SIG-M5 (cell line): ENCODE data around the gene PLPP3.

Experiments
- DNase-seq: peaks from one replicate; lab custom pipeline; 2025; lab: John Stamatoyannopoulos, UW

Gene PLPP3

DNA sequence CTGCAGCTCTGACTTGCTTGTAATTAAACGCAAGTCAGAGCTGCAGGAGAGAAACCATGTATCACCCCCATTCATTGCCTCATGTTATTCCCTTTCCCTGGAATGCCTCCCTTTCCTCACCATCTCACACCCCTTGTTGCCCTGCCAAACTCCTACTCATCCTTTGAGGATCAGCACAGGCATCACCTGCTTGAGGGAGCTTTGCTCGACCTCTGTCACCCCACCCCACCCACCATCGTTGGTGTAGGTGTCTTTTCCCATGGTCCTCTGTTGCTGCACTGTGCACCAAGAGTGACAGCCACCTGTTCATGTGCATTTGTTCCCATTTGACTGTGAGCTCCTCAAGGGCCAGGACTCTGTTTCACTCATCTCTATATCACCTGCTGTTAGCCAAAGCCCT lies 117.2 kb downstream of the PLPP3 start:
- DNase-seq: no peak

DNA sequence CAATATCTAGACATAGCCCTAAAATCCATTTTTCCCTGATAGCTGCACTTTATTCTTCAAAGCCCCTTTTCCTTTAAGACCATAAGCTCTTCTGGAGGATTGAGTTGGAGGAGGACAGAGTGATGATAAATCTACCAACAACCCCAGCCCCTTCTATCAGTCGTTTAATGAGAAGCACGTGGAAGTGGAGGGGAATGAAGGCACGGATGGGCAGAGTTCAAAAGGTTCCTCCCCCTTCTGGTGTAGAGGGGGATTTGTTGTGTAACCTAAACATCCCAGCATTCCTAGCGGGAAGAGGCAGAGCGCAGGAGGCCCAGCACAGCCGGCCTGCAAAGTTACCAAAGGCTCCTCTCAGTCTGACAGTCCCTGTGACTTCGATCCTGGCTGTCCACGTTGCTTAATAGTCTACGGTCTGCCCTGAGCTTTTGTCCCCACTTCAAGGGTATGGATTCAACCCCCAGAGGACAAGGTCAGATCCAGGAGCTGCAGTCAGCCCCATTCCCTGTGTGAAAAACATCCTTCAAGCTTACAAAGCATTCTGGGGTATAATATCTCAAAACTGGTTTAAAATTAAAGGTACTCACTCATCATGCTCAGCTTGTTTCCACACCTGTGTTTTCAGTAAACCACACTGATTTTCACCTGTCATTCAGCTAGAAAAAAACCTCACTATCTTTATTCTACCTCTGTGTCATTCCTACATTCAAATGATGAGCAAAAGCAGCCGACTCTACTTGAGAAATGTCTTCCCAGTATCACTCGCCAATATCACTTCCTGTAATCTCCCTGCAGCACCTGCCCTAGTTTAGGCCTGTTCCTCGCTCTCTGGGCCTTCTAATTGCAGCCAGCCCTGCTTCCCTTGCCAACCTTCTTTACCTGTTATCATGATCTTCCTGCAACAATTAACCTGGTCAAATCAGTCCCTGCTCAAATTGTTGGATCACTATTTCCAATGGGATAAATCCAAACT lies 117.9 kb downstream of the PLPP3 start:
- DNase-seq: no peak

GRCh38 chr1:56459260-56459659 lies 120.1 kb downstream of the PLPP3 start:
- DNase-seq: no peak

DNA sequence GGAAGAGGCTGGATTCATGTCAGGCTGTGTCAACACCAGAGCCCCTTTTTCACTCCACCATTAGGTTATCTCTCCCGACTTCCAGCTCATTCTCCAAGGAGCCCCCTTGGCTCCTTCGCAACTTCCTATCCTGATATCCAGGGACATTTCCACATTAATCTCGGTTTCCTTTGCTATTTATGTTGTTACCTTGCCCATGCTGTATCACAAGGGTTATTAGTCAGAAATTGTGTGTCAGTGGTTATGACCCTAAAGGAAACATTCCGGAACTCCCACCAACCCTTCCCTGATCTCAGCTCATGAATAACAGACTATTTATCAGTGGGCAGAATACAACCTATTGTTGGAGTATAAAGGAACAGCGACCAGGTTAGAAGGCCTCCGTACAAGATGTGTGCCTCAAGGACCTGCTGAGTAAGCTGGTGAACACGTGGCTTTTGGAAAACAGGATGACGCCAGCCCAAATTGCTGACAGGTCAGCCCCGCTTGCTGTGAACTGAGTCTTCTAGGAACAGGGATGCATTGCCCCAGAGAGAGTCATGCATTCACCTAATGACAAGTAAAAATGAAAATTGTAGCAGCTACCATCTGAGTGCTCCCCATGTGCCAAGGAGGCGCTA lies 121.5 kb downstream of the PLPP3 start:
- no peak for DNase-seq

DNA sequence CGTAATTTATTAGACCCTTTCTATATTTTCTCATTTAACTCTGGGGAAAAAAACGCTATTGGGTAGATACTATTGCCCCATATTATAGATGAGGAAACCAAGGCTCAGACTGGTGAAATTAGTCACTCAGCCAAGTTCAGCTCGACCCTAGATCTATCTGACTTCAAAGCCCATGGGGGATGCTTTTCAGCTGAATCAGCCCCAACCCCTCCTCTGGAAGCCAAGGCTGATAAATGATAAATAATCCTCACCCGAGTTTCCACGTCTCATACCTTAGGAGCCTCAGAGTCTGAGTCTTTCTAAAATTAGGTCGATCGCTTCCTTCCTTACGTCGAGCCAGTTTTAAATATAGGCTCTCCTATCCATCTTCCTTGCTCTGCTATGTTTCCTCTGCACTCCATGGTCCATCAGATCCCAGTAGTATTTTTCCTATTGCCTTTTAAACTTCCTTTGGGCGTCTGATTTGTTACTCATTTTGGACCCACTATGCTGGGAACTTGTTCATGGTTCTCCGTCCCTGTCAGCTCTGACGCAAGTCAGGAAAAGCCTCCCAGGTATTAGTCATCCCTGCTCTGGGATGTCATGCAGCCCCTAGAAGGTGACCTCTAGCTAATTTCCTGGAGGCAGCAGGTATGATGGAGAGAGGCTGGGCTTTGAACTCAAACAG lies 122.8 kb downstream of the PLPP3 start:
- DNase-seq: no peak

DNA sequence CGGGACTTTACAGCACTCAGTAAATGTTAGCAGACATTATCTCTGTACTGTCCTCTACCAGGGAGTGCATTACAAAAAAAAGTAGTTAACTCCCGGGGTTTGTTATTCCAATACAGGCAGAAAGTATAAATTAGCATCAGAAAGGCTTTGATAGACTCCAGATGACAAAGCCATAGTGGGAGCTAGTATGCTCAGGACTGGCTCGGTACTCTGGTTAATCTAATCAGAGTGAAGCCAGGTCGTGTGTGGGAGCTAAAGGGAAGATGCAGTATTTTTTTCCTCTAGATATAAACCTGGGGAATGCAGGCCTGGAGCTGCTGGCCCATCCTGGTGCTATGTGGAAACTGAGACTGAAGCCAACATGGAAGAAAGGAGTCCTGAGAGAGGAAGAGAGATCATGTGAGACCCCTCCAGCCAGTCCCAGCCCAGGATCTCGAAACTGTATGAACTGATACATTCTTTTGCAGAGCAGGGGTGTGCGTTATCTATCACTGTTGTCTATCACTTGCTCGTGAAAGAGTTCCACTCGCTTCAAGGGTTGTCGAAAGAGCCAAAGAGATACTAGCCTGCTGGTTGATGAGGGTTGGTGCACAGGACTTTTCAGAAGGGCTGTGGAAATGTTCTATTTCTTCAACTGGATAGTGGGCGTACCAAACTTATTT lies 125.8 kb downstream of the PLPP3 start:
- no peak for DNase-seq

DNA sequence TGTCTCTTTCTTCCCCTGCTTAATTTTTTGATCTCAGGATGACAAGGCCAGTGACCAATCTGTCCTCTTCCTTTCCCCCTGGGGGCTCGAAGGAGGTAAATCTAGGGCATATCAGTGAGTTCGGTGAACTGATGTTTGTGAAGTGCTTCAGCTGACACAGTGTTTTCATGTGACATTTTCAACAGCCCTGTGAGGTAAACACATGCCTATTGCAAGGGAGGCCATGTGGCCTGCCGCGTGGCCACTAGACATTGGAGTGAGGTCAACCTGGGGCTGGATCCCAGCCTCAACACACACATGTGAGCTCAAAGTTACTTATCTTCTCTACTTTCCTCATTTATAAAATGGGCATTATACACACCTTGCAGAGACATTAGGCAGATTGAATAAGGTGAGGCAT lies 126.3 kb downstream of the PLPP3 start:
- DNase-seq: no peak

DNA sequence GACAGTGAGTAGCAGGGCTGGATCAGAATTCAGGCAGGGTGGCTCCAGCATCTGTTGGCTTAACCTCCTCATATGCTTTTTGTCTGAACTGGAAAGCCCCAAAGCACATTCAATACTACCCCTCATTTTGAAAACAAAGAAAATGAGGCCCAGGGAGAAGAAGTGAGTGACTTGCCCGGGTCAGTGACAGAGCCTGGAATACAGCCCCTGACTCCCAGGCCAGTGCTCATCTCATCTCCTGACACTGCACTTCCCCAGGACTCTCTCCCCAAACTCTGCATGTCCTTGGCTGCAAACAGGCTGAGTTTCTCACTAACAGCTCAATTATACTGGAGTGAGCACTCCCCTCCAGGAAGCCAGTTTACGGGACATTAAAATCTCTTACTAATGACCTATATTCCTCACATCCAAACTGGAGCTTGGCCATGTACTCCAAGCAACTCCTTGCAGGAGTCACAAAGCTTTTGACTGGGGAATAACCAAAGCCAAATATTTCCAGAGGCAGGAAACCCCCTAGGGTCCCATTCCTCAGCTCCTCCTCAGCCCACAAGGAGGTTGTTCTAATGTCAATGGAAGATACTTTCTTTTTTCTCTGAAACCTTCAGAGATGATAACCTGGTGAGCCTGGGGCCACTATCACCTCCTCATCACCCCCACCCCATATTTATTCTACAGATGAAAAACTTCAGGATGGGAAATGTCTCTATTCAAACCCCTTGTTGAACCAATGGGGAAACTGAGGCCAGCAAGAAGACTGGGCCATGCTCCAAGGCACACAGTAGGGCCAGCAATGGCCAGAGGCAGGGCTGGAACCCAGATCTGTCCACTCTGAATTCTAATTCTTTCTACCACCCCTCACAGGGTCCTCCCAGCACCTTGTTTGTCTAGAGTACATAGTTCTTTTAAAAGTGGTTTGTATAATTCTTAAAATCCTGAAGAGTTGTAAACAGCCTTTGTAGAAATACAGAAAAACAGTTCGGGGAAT lies 127.0 kb downstream of the PLPP3 start:
- DNase-seq: no peak

DNA sequence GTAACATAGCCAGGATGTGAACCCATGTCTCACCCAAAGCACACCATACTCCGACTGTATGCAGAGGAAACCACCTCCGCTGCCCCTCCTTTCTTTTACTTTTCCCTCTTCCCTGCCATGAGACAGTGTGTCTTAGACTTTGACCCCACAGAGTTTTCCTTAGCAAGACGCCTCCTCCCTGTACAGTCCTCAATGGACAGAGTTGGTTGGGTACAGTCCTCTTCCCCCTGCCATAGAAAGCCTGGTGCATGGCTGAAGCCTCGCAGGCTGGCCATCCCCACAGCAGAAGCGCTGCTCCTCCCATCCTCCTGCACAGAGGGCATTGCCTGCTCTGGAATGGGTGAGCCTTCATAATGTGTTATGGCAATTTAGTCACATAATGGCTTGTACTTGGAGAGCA lies 127.9 kb downstream of the PLPP3 start:
- DNase-seq: no peak

DNA sequence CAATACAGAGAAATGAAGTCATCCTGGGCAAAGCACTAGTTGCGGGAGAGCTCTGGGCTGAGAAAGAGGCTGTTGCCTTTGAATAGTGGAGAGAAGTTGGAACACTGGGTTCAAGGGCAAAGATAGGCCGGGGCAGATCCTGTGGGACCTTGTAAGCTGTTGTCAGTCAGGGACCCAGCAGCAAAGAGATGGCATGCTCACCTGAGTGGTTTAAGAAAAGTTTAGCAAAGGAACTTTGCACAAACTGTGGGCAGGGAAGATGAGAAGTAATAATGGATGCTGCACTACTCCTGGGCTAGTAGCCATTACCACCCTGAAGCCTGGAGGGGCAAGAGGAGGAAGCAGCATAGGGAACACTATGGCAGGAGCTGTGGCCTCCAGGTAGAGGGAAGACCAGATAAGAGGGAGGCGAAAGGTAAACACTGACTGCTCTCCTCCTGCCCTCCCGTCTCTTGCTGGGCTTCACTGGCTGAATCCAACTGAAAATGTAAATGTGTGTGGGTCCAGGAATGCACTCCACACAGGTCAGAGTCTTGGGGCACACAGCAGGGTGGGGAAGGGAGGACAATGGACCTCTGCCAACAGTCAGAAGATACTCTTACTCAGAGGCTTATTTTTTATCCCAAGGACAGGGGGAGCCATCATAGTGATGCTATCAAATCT lies 129.2 kb downstream of the PLPP3 start:
- no peak for DNase-seq

GRCh38 chr1:56448529-56449300 lies 130.6 kb downstream of the PLPP3 start:
- no peak for DNase-seq

DNA sequence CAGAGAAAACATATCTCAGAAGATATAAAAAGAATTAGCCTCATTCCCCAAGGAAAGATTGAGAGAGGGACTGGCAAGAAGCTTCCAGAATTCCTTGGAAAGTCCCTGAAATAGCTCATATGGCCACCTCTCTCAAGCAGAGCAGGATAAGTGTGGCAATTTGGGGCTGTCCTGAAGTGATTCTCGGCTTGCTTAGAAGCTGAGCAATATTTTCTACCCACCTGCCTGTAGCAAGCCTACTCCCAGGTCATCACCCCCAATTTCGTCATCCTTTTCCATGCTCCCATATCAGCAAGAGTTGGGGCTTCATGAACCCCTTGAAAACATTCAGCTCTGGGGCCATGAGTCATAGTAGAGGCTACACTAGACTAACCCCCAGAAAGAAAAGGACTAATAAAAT lies 131.5 kb downstream of the PLPP3 start:
- DNase-seq: no peak

DNA sequence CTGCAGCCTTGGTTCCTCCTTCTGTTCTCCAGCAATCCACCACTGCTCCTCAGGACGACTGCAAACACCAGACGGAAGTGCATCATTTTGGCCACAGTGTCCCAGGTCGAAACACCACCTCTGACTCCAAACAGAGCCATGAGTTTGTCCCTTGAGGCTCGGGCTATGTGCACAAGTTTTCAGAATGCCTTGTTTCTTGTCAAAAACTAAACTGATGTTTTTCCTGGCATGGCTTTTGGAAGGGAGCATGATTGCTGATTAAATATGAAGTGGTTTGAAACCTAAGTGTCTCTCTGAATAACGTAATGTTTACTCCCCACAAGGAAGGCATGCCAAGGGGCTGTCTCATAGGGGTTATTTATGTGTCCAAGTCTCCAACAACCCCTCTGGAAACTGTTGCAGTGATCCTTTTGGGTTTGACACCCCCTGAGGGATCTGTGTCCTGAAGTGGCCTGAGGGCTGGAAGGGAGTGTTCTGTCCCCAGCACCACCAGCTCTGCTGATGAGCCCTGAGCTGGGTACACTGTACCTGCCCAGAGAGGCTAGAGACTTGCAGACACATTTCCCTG lies 132.7 kb downstream of the PLPP3 start:
- no peak for DNase-seq

DNA sequence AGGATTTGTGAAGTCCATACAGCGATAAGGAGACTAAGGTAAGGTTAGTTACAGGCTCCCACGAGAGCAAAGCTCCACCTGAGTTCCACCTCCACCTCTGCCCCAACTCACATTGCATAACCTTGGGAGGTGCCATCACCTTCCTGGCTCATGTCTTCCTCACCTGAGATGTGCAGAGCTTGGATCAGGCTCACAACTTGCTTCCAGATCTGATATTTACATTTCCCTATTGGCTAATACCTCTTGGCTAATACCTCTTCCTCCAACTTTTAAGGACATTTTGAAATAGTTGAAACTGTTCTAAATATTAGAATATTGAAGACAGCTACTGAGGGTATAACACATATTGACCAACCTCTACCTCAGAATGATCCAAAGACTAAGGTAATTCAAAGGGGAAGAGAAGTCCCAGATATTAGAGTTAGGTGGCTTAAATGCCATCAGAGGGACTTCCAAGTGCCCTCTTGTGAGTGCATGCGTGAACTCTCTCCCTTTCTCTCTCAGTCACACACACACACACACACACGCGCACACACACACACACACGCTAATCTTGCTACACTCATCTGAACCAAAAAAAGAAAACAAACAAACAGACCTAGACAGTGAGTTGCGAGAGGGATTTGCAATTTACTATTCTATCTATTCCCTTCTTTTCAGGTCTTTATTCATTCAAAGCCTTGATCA lies 134.3 kb downstream of the PLPP3 start:
- DNase-seq: no peak
